Keratinocyte (primary cell): ENCODE measurements around the gene ACTR2. TPM values are rescaled to one million over a fixed set of nuclear protein-coding genes. Genes with fewer than 3 reads are reported as not detected.

Experiments
- DNase-seq: peaks from one replicate; pipeline ENCODE4 v3.0.0-alpha.2; 2011; ENCODE audit warnings: low read depth, missing footprints, low spot score
- FAIRE-seq: peaks from 2 replicates; lab custom pipeline; 2011; peaks lifted over from hg19 to GRCh38; lab: Jason Lieb, UNC
- H2AFZ ChIP-seq: 2 replicates; pipeline ENCODE4 v1.6.0; 2012; ENCODE audit warnings: low read length, control low read depth, inconsistent platforms; ENCODE audit not compliant: control insufficient read depth
- H3K27ac ChIP-seq: 2 replicates; pipeline ENCODE4 v1.5.1; 2011; ENCODE audit warnings: low read length; ENCODE audit not compliant: control insufficient read depth, insufficient read depth
- H3K27me3 ChIP-seq: 3 replicates; pipeline ENCODE4 v1.6.0; 2011; ENCODE audit warnings: low read length; ENCODE audit not compliant: control insufficient read depth, insufficient read depth; ENCODE audit errors: extremely low read depth
- H3K36me3 ChIP-seq, 2 experiments: 2 replicates in 1 of 2; 3 replicates in 1 of 2; pipeline ENCODE4 v1.5.1; 2011; ENCODE audit warnings: low read length in 2 of 2, mild to moderate bottlenecking in 1 of 2; ENCODE audit not compliant: control insufficient read depth in 2 of 2, insufficient read depth in 2 of 2; ENCODE audit errors: extremely low read depth in 1 of 2
- H3K4me1 ChIP-seq: 3 replicates; pipeline ENCODE4 v1.5.1; 2011; ENCODE audit warnings: low read length; ENCODE audit not compliant: control insufficient read depth, insufficient read depth; ENCODE audit errors: extremely low read depth
- H3K4me2 ChIP-seq: 3 replicates; pipeline ENCODE4 v1.6.0; 2011; ENCODE audit warnings: low read depth, low read length; ENCODE audit not compliant: control insufficient read depth, insufficient read depth; ENCODE audit errors: extremely low read depth
- H3K4me3 ChIP-seq, 3 experiments: fragments of 200-600 bp in 1 of 3; sonication (generic) in 1 of 3; 2 replicates in 2 of 3; 3 replicates in 1 of 3; pipeline ENCODE4 v1.5.1; 2011 to 2016; ENCODE audit warnings: low read length in 3 of 3, mild to moderate bottlenecking in 3 of 3, control low read depth in 2 of 3, inconsistent platforms in 1 of 3, low read depth in 1 of 3, mixed read lengths in 1 of 3, mixed run types in 1 of 3, moderate library complexity in 1 of 3; ENCODE audit not compliant: control insufficient read depth in 2 of 3, insufficient read depth in 2 of 3; ENCODE audit errors: extremely low read depth in 1 of 3
- H3K79me2 ChIP-seq: 2 replicates; pipeline ENCODE4 v1.6.0; 2012; ENCODE audit warnings: low read length; ENCODE audit not compliant: control insufficient read depth, insufficient read depth
- H3K9ac ChIP-seq: 3 replicates; pipeline ENCODE4 v1.6.0; 2011; ENCODE audit warnings: low read length; ENCODE audit not compliant: control insufficient read depth, insufficient read depth; ENCODE audit errors: extremely low read depth
- H3K9me1 ChIP-seq: 3 replicates; pipeline ENCODE4 v1.6.0; 2011; ENCODE audit warnings: low read length; ENCODE audit not compliant: control insufficient read depth, insufficient read depth; ENCODE audit errors: extremely low read depth
- H3K9me3 ChIP-seq: 2 replicates; pipeline ENCODE4 v1.5.1; 2012; ENCODE audit warnings: low read depth, low read length; ENCODE audit not compliant: control insufficient read depth
- H4K20me1 ChIP-seq: 3 replicates; pipeline ENCODE4 v1.6.0; 2011; ENCODE audit warnings: low read length; ENCODE audit not compliant: control insufficient read depth, insufficient read depth; ENCODE audit errors: extremely low read depth
- CTCF ChIP-seq, 3 experiments: IDR thresholded peaks in 1 of 3; conservative IDR thresholded peaks in 1 of 3; optimal IDR thresholded peaks in 1 of 3; 2 replicates in 2 of 3; 3 replicates in 1 of 3; pipeline versions ENCODE3 to v1.5.1; 2011; ENCODE audit warnings: low read length in 3 of 3, mild to moderate bottlenecking in 3 of 3, moderate library complexity in 2 of 3, control low read depth in 1 of 3, inconsistent platforms in 1 of 3; ENCODE audit not compliant: insufficient read depth in 2 of 3; ENCODE audit errors: extremely low read depth in 1 of 3
- EZH2 ChIP-seq: IDR thresholded peaks from one replicate; pipeline ENCODE4 v1.6.1; 2012; ENCODE audit warnings: inconsistent platforms, mild to moderate bottlenecking, low read length, moderate library complexity
- dilution Hi-C: fragments of 300-500 bp; cut with MboI; formaldehyde crosslinking; loops from one replicate; pipeline ENCODE4 v1.7.0; 2020; ENCODE audit warnings: low sequenced_read_pairs; ENCODE audit not compliant: extremely low pct_ligation_motif_present
- polyA plus RNA-seq, 5 experiments: library from polyadenylated mRNA; depleted of rRNA in 3 of 5; stranded (reverse) in 3 of 5; stranded (forward) in 1 of 5; unstranded in 1 of 5; fragments of >200 nt; gene quantifications; 1 replicate in 1 of 5; 2 replicates in 3 of 5; 3 replicates in 1 of 5; pipeline versions ENCODE4 v1.2.1 to v1.2.3, GENCODE V29; 2011 to 2012; ENCODE audit warnings: missing spikeins in 2 of 5, low read depth in 1 of 5, low replicate concordance in 1 of 5

ACTR2 gene
- polyA plus RNA-seq, 1 donor (not counting 4 experiments of a cell fraction or from before 2014, with no cell fraction given): 257 TPM

DNA sequence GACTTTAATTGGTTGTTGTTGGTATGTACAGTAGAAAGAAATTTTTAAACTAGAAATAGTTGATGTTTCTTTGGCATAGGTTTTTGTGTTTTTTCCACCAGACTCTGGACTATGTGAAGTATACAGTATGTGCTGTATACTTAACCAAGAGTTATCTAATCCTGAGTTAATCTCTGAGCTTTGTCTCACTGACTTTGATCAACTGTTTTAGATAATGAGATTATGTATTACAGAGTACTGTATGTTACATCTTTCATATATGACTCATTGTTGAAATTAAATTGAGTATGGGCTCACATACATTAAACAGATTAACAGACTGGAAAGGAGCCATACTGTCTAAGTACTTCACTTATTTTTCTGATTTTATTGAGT is 38.0 kb downstream of the ACTR2 start:
- no peak for FAIRE-seq
- no peak overlapping the region for H3K9ac ChIP-seq
- H3K79me2 ChIP-seq: peaks cover 18% of the 10 kb centered on the region
- no peak for DNase-seq
- no peaks in the 10 kb centered on the region for H3K9me3 ChIP-seq
- no peaks in the 10 kb centered on the region for H3K27me3 ChIP-seq
- H3K4me1 ChIP-seq: no peaks in the 10 kb centered on the region
- H3K4me3 ChIP-seq: no peak overlapping the region
- peaks cover 14 to 29% of the 10 kb centered on the region in 2 experiments for H3K36me3 ChIP-seq
- dilution Hi-C loops: no loop called here
- no peak overlapping the region for H2AFZ ChIP-seq
- no peak for TF ChIP-seq EZH2
- no peak for TF ChIP-seq CTCF (optimal IDR thresholded peaks at IDR 0.05 in 1 of 3, IDR thresholded peaks at IDR 0.05 in 1 of 3, conservative IDR thresholded peaks at IDR 0.05 in 1 of 3; ENCODE audit: extremely low read depth in 1 of 3, insufficient read depth in 2 of 3, low read length in 3 of 3)
- no peak overlapping the region for H3K4me2 ChIP-seq
- no peaks in the 10 kb centered on the region for H3K9me1 ChIP-seq
- H4K20me1 ChIP-seq: no peaks in the 10 kb centered on the region
- H3K27ac ChIP-seq: no peak overlapping the region

DNA sequence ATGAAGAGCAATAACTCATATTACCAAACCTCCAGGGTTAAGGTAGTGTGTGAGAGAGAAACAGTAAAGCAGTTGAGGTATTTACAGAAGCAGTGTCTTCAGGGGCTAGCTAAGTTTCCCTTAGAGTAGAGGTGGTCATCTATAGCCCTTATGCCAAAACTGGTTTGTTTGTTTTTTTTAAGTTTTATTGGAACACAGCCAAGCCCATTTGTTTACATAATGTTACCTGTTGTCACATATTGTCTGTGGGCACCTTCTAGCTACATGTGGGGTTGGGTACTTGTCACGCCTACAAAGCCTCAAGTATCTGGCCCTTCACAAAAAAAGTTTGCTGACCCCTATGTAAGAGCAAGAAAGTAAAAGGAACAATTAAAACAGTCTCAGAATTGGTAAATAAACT is 39.4 kb downstream of the ACTR2 start:
- dilution Hi-C loops: no loop called here
- Histone ChIP-seq H4K20me1 (no peaks in the 10 kb centered on the region), H3K27me3 (no peaks in the 10 kb centered on the region), H3K4me2 (no peak overlapping the region), H2AFZ (no peak overlapping the region), H3K9me3 (no peaks in the 10 kb centered on the region), H3K4me3 (no peak overlapping the region), H3K79me2 (peaks cover 10% of the 10 kb centered on the region), H3K27ac (no peak overlapping the region), H3K9me1 (no peaks in the 10 kb centered on the region), H3K36me3 (peaks cover 16 to 29% of the 10 kb centered on the region in 2 experiments), H3K4me1 (no peaks in the 10 kb centered on the region), H3K9ac (no peak overlapping the region)
- no peak for FAIRE-seq
- no peak for DNase-seq
- TF ChIP-seq EZH2 (no peak), CTCF (optimal IDR thresholded peaks at IDR 0.05 in 1 of 3, IDR thresholded peaks at IDR 0.05 in 1 of 3, conservative IDR thresholded peaks at IDR 0.05 in 1 of 3; ENCODE audit: extremely low read depth in 1 of 3, insufficient read depth in 2 of 3, low read length in 3 of 3) (no peak)
